Measurements from ENCODE around the gene GEN1.

DNA sequence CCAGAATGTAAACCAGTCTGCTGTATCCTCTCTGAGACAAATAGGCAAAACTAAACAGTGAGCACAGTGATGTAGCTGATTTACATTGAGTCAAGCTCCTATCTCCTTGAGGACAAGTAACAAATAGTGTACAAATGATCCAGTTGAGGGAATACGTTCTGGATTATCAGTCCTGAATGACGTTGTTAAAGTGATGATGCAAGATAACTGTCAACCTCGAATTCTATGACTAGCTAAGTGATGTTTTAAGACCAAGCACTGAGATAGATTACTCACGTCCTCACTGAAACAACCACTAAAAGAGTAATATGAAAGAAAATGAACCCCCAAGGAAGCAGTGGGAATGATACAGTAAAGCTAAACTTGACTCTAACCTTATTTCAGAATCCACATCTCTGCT is 47.1 kb upstream of the GEN1 start:
- TF ChIP-seq, protein P1, sequence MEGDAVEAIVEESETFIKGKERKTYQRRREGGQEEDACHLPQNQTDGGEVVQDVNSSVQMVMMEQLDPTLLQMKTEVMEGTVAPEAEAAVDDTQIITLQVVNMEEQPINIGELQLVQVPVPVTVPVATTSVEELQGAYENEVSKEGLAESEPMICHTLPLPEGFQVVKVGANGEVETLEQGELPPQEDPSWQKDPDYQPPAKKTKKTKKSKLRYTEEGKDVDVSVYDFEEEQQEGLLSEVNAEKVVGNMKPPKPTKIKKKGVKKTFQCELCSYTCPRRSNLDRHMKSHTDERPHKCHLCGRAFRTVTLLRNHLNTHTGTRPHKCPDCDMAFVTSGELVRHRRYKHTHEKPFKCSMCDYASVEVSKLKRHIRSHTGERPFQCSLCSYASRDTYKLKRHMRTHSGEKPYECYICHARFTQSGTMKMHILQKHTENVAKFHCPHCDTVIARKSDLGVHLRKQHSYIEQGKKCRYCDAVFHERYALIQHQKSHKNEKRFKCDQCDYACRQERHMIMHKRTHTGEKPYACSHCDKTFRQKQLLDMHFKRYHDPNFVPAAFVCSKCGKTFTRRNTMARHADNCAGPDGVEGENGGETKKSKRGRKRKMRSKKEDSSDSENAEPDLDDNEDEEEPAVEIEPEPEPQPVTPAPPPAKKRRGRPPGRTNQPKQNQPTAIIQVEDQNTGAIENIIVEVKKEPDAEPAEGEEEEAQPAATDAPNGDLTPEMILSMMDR (IDR thresholded peaks at IDR 0.05; ENCODE audit: low read length): no peak
- no peak for TF ChIP-seq EZH2 (IDR thresholded peaks at IDR 0.05; ENCODE audit: borderline replicate concordance, low read length)

Data from OCI-LY1 (cell line).